ENCODE measurements around the gene LCLAT1.

The LCLAT1 gene

GRCh38 chr2:30424231-30424630 is 22.8 kb upstream of the LCLAT1 start:
- no peak for DNase-seq

DNA sequence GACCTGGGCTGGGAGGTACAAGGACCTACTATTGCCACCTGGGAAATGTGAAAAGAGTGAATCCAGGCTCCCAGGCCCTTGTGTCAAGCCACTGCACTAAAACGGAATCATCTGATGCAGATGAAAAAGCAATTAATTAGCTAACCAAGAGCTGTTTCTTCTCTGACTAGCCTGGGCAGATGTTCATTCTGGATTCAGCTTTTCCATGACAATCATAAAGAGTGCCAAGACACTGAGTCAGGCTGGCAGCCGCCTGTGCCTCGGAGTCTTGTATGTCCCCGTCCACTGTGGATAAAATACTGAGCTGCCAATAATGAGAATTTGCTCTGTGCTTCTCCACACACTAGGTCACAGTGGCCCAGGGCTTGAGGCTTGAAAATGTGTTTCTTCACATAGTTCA is 21.7 kb upstream of the LCLAT1 start:
- no peak for DNase-seq

GRCh38 chr2:30427606-30428347 is 19.3 kb upstream of the LCLAT1 start:
- DNase-seq = no peak

DNA sequence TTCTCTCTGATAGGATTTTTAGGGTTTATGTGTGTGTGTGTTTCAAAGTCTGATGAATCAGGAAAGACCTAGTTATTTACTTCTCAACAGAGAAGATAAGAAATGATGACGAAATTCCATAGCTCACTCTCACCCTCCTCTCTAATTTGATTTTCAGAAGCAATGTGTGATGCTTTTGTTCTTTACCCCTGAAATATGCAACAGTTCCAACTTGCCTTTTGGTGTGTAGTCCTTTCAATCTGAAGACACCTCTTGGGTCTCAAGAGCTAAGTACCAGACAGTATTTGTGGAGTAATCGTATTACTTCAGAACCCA is 18.7 kb upstream of the LCLAT1 start:
- DNase-seq = no peak

DNA sequence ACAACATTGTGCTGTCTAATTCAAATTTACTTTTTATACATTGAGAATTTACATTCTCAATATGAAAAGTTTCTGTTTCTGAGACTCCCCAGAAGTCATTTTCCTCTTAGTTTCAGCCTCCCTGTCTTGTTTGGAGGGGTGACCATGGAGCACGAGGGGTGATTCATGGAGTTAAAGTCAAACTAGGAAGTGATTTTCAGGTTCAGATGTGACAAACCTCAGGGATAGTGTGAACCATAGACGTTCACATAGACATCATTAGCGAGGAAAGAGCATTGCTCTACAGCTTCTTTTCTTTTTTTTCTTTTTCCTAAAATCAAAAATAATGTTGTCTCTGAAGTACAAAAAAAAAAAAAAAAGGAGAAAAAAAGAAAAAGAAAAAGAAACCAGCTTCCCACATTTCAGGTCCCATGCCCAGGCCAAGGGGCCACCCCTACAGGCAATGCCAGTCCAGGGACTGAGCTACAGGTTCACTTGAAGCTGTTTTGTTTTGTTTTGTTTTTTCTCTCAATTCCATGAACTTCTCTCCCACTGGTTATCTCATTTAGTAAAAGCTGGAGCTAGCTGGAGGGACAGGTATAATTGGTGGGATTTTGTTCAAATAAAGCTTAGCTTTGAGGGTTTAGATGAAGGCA is 18.1 kb upstream of the LCLAT1 start:
- no peak for DNase-seq

DNA sequence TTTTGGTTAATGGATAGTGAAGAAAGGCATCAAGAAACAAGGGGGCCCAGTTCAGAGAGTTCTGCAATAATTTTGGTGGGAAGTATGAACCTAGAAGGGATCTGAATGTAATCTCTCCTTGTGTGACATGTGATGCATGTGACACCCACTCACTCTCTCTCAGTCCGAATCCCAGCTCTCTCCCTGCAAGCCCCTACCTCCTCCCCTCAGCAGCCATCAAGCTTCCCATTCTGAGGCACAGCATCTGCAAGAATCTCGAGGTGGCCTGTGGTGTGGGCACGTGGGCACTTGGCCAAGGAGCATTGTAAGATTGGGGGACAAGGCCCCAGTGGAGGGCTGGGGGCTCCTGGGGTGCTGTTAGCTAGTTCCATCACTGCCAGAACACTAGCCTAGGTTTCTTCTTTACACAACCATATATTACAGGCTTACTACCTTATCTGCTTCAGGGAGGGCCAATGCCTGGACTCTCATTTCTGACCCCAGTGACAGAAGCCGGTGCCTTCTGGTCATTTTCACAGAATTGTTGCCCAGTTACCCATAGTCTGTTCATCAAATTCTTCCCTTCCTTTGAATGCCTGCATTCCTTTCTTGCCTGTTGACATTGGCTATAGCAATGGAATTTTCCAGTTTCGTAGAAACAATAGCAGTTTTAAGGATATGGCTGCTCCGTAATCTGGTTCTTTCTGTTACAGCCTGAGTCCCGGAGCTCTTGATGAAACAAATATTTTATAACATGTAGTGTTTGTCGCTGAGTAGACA is 13.3 kb upstream of the LCLAT1 start:
- DNase-seq = no peak

DNA sequence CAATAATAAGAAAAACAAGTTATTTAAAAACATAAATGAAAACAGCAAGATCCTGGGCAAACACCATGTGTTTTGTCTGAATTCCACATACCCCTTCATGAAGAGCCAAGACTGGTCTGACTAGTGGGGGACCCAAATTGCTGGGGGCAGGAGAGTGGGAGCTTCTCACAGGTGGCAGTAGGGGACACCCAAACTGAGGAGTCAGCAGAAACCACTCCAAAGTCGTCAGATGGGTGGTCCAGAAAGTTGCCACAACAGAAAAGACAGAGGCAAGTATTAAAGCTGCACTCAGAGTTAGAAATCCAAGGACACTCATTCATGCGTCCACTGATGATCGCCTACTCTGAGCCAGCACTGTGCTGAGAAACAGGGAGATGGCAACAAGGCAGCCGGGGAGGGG is 12.3 kb upstream of the LCLAT1 start:
- no peak for DNase-seq

GRCh38 chr2:30436859-30437435 is 10.1 kb upstream of the LCLAT1 start:
- DNase-seq = no peak

GRCh38 chr2:30437809-30438548 is 9.1 kb upstream of the LCLAT1 start:
- DNase-seq = no peak

DNA sequence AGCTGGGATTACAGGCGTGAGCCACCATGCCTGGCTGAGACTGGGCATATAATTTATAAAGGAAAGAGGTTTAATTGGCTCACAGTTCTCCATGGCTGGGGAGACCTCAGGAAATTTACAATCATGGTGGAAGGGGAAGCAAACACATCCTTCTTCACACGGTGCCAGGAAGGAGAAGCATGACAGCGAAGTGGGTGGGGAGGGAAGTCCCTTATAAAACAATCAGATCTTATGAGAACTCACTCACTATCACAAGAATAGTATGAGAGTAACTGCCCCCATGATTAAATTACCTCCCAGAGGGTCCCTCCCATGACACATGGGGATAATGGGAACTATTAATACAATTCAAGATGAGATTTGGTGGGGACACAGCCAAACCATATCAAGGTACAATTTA is 7.8 kb upstream of the LCLAT1 start:
- no peak for DNase-seq

DNA sequence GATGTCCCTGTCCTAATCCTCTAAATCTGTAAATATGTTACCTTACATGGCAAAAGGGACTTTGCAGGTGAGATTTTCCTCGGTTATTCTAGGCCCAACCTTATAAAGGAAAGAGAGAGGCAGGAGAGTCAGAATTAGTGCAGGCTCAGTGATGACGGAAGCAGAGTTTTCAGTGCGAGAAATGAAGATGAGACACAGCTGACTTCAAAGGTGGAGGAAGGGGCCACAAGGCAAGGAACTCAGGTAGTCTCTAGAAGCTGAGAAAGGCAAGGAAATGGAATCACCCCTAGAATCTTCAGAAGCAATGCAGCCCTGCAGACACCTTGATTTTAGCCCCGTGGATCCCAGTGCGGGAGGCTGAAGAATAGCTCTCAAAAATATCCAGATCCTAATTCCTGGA is 7.2 kb upstream of the LCLAT1 start:
- no peak for DNase-seq

- DNase-seq = no peak
Measured at GRCh38 chr2:30441023-30441422, 6.0 kb upstream of the LCLAT1 start.

GRCh38 chr2:30443081-30443480 is 4.0 kb upstream of the LCLAT1 start:
- no peak for DNase-seq

DNA sequence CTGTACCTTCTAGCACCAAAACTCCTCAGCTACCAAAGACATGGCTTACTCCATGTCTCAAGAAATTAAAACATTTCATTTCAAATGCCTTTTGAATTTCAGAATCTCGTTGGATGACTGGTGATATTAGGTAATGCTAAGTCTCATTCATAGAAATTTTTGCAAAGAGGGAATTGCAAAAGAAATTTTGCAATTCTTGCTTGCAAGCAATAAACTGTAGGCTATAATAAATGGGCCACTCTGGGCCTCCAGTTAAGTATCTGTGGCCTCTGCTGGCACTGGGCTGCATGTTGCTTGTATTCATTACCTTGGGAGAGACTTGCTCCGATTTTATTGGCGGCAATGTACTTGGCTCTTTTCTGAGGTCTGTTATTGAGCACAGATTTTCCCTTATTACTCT is 2.8 kb upstream of the LCLAT1 start:
- no peak for DNase-seq

- DNase-seq = no peak
Measured at GRCh38 chr2:30445266-30445821, 1.7 kb upstream of the LCLAT1 start.

DNA sequence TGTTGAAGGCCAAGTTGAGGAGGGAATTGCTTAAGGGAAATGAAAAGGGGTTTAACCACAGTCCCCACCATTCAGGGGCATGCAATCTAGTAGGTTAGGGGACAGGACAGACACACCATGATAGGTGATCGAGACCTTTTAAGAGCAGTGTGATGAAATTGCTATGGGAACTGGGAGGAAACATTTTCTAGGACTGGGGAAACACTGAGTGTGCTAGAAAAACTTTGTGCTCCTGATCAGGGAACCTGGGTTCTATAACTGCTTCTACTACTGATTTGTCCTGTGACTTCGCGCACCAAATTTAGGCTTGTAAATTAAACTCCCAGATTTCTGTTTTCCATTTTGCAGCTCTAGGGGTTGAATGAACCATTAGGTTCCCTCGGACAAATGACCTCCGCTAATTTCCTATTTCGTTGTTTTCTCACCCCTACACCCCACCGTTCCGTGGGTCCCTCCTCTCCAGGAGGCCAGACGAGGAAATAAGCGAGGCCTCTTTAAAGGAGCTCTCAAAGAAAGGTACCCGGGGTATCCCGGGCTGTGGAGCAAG is 371 bp upstream of the LCLAT1 start:
- peak; percentile 40 for DNase-seq

GRCh38 chr2:30448308-30448707 is 1.3 kb downstream of the LCLAT1 start:
- no peak for DNase-seq

- no peak for DNase-seq
Measured at GRCh38 chr2:30448866-30449265, 1.8 kb downstream of the LCLAT1 start.

- no peak for DNase-seq
Measured at GRCh38 chr2:30450025-30450424, 3.0 kb downstream of the LCLAT1 start.

GRCh38 chr2:30453498-30453897 is 6.5 kb downstream of the LCLAT1 start:
- no peak for DNase-seq

DNA sequence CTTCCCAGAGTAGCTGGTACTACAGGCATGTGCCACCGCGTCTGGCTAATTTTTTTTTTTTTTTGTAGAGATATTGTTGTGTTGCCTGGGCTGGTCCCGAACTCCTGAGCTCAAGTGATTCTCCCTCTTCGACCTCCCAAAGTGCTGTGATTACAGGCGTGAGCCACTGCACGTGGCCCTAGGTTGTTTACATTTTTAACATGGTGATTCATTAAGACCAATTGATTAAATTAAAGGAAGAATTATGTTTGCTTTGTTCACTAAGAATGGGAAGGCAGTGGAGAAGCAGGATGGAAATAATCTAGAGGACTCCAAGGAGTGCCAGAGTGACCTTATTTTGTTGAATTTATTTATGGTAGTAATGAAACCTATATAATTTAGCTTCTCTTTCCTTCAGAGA is 7.5 kb downstream of the LCLAT1 start:
- no peak for DNase-seq

GRCh38 chr2:30455114-30455738 is 8.2 kb downstream of the LCLAT1 start:
- no peak for DNase-seq

All from CD4-positive, alpha-beta T cell treated with Interleukin-10 for 1 hour (primary cell).